Stimulated activated CD4-positive, alpha-beta T cell treated with anti-CD3 and anti-CD28 coated beads, TNF-alpha, amount 100 ng/mL, for 1 hour (primary cell): Measurements from ENCODE around the gene ANKRD6.

Source experiments
- DNase-seq, 3 donors: peaks; one replicate each; pipeline ENCODE4 v3.0.0-alpha.2; 2020; ENCODE audit warnings: low read depth in 3 of 3, low spot score in 1 of 3

ANKRD6 gene

DNA sequence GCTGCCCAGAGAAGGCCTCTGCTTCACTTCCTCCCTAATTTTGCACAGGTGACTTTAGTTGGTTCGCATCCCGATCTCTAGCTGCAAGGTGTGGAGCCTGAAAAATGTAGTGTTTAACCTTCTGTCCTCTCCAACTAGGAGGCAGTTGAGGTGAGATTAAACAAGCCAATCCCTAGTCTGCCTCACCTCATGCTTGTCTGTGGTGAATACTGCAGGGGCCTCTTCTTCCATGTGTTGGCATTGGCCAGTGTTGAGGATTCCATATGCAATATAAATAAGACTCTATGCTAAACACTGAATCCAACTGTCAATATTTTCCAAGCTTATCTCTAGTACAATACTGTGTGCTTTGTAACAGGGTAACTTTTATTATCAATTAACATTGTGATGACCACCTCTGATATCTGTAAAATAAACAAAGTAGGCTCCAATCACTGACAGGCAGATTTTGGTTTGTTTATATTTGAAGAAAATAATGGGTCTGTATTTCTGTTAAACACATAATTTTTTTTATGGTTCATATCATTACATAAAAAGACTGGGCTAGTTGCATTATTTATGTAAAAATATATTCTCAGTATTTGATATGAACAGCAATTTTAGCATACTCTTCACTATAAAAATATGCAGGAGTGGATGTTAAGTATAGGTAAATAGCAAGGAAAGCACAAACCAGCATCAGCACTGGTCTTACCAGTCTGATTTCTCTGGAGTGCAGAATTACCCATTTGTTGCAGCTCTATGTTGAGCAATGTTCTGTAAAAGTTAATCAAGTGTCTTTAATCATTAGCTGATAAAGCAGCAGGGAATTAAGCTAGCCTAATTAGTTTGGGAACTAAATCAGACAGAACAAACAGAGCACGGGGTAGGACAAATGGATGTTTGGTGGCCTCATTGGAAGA, 74.0 kb downstream of the ANKRD6 start:
- no peak for DNase-seq

DNA sequence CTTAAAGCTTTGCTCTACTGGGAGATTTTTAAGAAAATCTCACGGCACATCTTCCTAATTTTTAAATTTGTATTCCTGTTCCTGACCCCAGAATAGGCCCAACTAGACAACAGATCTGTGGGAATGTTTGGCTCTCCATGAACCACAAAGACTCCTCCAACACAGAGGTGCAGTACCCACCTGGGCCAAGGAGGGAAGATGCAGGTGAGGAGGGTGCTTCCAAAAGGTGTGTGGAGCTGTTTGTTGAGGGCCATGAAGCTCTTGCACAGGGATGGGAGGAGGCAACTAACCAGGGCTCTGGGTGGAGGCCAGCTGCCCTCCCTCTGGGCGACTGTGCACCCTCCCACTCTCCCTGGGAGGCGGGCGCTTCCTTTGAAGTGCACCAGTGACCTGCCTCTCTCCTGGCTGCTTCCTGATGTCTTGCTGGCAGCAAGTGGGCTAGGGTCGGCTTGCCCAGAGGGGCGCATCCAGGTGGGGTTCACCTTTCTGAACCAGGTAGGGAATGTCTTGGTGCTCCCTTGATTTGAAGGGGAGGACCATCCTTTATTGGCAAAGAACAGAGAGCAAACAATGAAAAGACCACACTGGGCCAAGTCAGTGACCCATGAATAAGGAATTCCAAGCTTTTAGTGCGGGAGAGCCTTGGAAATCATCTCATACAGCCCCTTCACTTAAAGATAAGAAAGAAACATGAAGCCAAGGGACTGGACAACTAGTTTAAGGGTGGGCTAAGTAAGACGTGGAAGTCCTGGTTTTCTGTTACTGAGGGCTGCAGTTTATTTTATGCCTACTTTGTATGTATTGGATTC, 76.0 kb downstream of the ANKRD6 start:
- DNase-seq = no peak

- no peak for DNase-seq
These were observed 76.9 kb downstream of the ANKRD6 start for GRCh38 chr6:89509777-89510281.

GRCh38 chr6:89510393-89510792, 77.4 kb downstream of the ANKRD6 start:
- no peak for DNase-seq

GRCh38 chr6:89518352-89519055, 85.6 kb downstream of the ANKRD6 start:
- DNase-seq = no peak

DNA sequence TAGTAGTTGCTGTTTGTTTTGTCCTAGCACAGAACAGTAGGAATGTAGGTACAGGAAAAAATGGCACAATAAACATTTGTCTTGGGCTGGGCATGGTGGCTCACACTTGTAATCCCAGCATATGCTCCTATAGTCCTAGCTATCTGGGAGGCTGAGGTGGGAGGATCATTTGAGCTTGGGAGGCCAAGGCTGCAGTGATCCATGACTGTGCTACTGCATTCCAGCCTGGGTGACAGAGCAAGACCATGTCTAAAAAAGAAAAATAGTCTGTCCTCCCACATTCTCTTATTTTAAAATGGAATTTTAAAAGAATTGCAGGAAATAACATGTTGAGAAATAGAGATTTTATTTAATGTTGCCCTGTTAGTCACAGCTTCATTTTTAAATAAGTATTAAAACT, 87.8 kb downstream of the ANKRD6 start:
- DNase-seq = no peak

DNA sequence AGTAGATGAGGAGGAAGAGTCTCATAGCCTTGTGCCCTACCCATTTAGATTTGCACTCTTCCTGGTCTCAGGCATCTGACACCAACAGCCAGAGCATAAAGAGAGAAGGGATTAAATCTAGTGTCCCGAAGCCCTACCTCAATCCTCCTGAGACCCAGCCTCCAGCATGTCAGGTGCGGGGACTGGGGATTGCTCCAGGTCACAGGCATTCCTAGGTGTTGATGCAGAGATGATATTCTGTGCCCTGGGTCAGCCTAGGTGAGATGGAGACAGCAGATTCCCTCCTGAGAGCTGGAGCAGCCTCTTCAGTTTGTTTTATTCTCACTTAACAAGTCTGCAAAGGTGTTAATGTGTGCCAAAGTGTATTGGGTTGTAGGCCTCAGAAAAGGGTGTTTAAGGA, 89.8 kb downstream of the ANKRD6 start:
- DNase-seq = no peak

GRCh38 chr6:89525786-89526562, 93.0 kb downstream of the ANKRD6 start:
- DNase-seq = no peak

DNA sequence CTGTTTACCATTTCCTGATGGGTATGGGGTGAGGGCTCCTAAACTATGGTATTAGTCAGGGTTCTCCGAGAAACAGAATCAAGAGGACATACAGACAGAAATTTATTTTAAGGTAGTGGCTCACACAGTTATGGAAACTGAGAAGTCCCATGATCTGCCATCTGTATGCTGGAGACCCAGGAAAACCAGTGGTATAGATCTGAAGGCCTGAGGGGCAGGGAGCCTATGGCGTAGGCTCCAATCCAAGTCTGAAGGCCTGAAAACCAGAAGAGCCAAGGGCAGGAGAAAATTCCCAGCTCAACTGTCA, 93.6 kb downstream of the ANKRD6 start:
- no peak for DNase-seq

DNA sequence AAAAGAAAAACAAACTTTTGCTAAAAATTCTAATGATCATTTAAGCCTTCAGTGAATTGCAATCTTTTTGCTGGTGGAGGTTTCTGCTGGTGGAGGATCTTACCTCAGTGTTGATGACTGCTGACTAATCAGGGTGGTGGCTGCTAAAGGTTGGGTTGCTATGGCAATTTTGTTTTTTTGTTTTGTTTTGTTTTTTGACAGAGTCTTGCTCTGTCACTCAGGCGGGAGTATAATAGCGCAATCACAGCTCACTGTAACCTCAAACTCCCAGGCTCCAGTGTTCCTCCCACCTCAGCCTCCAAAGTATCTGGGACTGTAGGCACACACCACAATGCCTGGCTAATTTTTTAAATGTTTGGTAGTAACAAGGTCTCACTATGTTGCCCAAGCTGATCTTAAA, 94.7 kb downstream of the ANKRD6 start:
- no peak for DNase-seq

GRCh38 chr6:89528866-89529265, 95.9 kb downstream of the ANKRD6 start:
- no peak for DNase-seq

DNA sequence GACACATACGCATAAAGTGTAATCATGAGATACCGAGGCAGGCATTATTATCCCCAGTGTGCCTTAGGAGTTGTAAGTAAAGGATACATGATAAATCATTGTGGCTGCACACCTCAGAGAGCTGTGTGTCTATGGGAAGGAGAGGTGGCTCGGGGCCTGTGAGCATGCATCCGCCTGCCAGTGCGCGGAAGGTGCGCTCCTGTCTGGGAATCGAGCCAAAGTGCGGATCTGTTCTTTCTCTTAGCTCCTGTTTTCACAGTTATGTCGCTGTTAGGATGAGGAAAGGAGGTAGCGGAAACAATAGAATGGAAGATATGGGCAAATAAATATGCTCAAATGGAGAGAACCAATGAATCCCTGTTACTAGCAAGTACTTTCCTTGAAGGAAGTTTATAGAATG, 98.0 kb downstream of the ANKRD6 start:
- DNase-seq = no peak

- DNase-seq = no peak
These were observed 103.3 kb downstream of the ANKRD6 start for GRCh38 chr6:89536231-89536630.

DNA sequence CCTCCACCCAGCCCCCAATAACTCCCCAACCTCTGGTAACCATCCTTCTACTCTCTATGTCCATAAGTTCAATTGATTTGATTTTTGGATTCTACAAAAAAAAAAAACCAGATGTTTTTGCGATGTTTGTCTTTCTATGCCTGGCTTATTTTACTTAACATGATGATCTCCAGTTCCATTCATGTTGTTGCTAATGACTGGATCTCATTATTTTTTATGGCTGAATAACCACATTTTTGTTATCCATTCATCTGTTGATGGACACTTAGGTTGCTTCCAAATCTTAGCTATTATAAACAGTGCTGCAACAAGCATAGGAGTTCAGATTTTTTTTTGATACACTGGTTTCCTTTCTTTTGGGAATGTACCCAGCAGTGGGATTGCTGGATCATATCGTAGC, 106.8 kb downstream of the ANKRD6 start:
- no peak for DNase-seq

GRCh38 chr6:89542081-89542857, 109.3 kb downstream of the ANKRD6 start:
- no peak for DNase-seq

DNA sequence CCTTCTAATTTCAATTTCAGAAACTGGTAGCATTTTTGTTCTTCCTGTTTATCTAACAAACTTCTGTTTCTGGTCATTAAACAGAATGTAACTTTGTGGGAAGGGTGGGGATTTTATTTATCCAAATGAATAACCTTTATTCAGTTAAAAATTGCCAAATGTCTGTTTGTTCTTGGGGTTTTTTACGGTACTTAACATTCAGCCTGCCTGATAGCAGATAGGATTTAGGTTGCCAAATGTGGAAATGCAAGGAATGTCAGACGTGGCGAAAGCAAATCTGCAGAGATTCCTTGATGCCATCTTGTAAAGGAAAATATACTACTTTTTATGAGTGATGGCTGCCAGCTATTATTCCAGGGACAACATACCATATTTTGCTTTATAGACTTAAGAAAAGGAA, 109.9 kb downstream of the ANKRD6 start:
- DNase-seq = no peak

GRCh38 chr6:89547281-89547680, 114.3 kb downstream of the ANKRD6 start:
- no peak for DNase-seq

DNA sequence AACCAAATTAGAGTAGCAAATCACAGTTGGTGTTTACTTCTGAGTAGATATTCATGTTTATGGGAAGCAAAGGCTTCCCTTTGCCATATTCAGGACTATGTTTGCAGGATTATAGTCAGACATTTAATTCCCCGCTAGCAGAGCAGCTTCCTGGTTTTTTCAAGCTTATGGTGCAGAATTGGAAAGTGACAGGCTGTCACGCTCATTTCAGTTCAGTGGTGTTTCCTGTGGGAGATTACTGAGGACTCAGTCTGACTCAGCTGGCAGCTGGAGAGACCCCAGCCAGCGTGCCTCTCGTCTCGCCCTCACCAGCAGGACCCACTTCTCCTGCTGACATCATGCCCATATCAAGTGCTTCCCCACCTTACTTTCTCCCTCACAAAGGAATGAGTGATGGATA, 120.5 kb downstream of the ANKRD6 start:
- no peak for DNase-seq

DNA sequence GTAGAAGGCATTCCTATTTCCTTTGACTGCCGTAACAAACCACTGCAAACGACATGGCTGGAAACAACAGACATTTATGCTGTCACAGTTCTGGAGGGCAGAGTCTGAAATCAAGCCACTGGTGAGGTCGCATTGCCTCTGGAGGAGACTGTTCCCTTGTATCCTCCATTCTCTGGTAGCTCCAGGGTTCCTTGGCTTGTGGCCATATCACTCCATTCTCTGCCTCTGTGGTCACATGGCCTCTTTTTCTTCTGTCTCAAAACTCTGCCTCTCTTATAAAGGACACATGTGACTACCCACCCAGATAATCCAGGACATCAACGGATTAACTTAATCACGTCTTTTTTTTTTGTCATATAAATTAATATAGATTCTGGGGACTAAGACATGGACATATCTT, 121.2 kb downstream of the ANKRD6 start:
- DNase-seq = no peak

- DNase-seq = no peak
These were observed 122.1 kb downstream of the ANKRD6 start for GRCh38 chr6:89555031-89555430.
